ENCODE data around the gene MELTF.

Gene MELTF

GRCh38 chr3:197026481-197026866 lies 3.1 kb downstream of the MELTF start:
- DNase-seq: no peak

DNA sequence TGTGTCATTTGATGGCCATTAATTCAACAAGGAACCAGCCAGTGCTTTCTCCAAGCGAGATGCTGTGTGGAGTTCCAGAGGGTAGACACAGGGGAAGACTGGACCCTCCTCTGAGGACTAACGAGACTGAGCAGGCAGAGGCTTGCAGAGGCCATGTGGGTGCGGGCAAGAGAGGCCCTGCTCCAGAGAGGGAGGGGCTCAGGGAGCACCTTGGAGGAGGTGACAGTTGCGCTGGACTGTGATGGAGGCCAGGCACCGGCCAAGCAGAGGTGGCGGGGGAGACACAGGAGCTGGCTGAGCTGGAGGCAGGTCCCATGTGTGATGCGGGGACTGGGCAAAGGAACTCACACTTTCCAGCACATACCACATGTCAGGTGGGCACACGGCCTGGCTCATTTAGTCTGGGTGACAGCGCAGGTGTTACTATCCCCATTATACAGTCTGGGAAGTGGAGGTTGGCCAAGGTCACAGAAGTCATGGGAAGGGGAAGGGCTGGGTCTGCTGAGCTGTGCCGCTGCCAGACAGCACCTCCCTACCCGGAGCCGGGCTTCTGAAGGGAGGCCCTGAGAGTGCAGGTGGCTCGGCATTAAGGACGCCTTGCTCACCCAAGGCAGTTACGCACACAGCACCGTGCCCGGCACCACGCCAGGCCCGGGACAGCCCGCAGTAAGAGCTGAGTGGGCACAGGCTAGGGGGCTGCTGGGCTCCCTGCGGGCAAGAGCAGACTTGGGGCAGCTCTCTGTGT lies 3.7 kb downstream of the MELTF start:
- DNase-seq: no peak

- DNase-seq: no peak
Measured at GRCh38 chr3:197024881-197025735, 4.5 kb downstream of the MELTF start.

- DNase-seq: no peak
Measured at GRCh38 chr3:197023998-197024651, 5.5 kb downstream of the MELTF start.

GRCh38 chr3:197023241-197023997 lies 6.2 kb downstream of the MELTF start:
- DNase-seq: peak; percentile 49

- DNase-seq: no peak
Measured at GRCh38 chr3:197022405-197023231, 7.0 kb downstream of the MELTF start.

GRCh38 chr3:197021729-197022404 lies 7.8 kb downstream of the MELTF start:
- DNase-seq: no peak

GRCh38 chr3:197021231-197021630 lies 8.4 kb downstream of the MELTF start:
- no peak for DNase-seq

GRCh38 chr3:197019535-197019934 lies 10.1 kb downstream of the MELTF start:
- no peak for DNase-seq

- DNase-seq: no peak
Measured at GRCh38 chr3:197019021-197019420, 10.6 kb downstream of the MELTF start.

DNA sequence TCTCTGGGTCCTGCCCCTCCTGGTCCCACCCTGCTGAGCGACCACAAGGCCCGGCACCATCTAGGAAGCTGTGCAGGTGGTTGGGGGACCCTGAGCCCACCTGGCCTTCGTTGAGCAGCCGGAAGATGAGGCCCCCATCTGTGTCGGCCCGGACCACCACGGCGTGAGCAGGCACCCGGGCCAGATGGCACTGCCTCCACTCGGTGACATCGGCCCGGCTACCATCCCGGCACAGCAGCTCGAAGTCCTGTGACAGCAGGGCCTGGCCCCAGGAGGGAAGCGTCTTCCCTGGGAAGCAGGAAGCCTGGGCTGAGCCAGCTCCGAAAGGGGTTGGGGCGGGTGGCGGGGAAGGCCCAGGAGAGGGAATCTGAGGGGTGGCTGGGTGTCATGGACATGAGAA lies 12.6 kb downstream of the MELTF start:
- DNase-seq: no peak

- no peak for DNase-seq
Measured at GRCh38 chr3:197015790-197016736, 13.6 kb downstream of the MELTF start.

- no peak for DNase-seq
Measured at GRCh38 chr3:197014942-197015575, 14.6 kb downstream of the MELTF start.

DNA sequence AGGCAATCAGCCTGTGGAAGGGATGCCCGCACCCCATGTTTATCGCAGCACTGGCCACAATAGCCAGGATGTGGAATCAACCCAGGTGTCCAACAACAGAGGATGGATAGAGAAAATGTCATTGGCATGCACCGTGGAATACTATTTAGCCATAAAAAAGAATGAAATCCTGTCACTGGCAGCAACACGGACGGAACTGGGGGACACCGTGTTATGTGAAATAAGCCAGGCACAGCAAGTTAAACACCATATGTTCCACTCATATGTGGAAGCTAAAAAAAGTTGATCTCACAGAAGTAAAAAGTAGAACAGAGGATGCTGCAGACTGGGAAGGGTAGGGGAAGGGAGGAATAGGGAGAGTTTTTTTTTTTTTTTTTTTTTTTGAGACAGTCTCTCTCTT lies 15.6 kb downstream of the MELTF start:
- DNase-seq: no peak

DNA sequence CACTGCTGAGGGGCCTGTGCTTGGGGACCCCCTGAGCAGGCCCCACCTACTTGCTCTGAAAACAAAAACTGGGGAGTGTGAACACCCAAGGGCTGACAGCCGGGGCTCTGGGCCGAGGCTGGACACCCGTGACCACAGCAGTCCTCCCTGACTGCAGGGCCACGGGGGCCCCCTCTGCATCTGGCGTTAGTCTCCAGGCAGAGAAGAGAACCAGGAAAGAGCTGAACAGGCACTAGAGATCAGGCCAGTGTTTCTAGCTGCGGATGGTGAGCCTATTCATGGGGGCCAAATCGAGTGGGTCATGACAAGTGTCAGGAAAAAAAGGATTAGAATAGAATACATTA lies 17.1 kb downstream of the MELTF start:
- no peak for DNase-seq

DNA sequence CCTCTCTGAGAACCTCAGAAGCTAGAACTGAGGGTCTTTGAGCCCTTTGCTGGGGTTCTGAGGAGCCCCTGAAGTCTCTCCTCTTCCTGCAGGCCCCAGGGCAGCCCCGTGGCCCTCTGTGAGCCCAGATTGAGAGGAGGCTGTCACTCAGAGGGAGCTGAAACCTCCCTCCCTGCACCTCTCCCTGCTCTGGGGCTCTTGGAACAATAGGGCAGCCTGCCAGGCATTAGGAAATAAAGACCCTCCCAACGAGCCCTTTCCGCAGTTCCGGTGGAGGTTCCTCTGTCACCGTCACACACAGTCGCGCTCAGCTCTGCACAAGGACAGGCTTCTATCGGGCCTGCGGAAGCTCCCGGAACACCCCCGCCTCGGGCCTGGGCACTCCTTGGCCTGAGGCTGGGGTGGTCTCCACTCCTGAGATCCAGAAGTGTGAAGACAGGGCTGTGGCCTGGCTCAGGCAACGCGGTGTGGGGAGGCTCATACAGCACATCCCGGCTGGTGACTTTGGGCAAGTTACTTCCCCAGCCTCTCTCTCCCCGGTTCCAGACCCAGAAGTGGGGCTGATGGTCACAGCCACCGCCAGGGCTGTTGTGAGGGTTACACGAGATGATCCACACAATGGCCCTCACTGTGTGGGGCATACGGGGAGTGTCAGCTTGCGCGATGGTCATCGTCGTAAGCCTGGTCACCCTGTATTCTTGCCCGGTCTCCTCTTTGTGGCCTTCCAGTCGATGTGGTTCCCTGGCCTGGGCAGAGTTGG lies 17.7 kb downstream of the MELTF start:
- DNase-seq: no peak

DNA sequence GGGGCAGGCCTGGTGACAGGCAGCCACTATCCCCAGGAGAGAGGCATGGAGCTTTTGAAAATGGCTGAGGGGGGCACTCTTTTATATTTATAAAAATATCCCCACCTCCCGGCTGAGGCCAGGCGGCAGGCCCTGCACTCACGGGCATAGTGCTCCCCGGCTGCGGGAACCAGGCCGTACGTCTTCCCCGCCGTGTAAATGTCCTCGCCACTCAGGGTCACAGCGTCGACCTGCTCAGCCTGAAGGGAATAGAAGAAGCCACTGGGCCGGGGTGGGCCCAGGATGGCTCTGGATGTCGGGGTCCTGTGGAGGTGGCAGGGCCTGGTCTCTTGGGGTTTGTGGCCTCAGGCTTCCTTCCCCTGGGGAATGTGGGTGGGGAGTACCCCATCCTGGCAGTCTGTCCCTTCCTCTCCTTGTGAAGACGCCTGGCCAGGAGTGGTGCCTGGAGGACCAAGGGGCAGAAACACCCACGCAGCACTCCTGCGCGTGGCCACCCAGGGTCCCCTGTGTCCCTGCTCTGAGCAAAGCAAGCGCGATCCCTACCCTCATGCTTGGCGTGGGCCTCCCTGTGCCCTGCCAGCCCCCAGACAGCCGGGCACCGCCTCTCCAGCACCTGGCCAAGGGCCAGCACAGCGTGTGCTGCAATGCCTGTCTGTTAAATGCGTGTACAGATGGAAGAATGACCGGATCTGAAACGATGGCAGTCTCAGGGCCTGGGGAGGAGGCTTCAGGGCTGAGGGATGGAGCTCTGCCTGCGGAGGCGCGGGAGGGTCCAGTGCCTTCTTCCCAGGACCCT lies 18.9 kb downstream of the MELTF start:
- no peak for DNase-seq

GRCh38 chr3:197009532-197010019 lies 20.0 kb downstream of the MELTF start:
- no peak for DNase-seq

All from hematopoietic multipotent progenitor cell treated with erythropoietin and hydrocortisone succinate and interleukin-3 and kit ligand, for 4 days (in vitro differentiated cells).